HEK293 (cell line): ENCODE measurements around the gene LY6G5B.

Source experiments
- OSR2 ChIP-seq: fragments of 450-650 bp; formaldehyde crosslinking; IDR thresholded peaks from 2 replicates; pipeline ENCODE4 v1.5.1; 2016; ENCODE audit warnings: missing biosample characterization, missing genetic modification characterization
- ZFP41 ChIP-seq: fragments of 450-650 bp; formaldehyde crosslinking; IDR thresholded peaks from 2 replicates; pipeline ENCODE4 v1.5.1; 2016; ENCODE audit warnings: missing biosample characterization, missing genetic modification characterization, borderline replicate concordance
- ZNF585B ChIP-seq: fragments of 450-650 bp; formaldehyde crosslinking; IDR thresholded peaks from 2 replicates; pipeline ENCODE4 v1.5.1; 2016; ENCODE audit warnings: missing biosample characterization, missing genetic modification characterization
- ZNF776 ChIP-seq: fragments of 450-650 bp; formaldehyde crosslinking; IDR thresholded peaks from 2 replicates; pipeline ENCODE4 v1.5.0; 2017; ENCODE audit warnings: missing biosample characterization, missing genetic modification characterization, borderline replicate concordance
- ZNF843 ChIP-seq: fragments of 450-650 bp; formaldehyde crosslinking; IDR thresholded peaks from 2 replicates; pipeline ENCODE4 v1.5.1; 2016; ENCODE audit warnings: missing biosample characterization, missing genetic modification characterization
- TF ChIP-seq, protein P1 (sequence below): fragments of 450-650 bp; formaldehyde crosslinking; IDR thresholded peaks from 2 replicates; pipeline ENCODE4 v1.5.1; 2016; ENCODE audit warnings: missing biosample characterization, missing genetic modification characterization, low read depth
- TF ChIP-seq, protein P2 (sequence below): fragments of 450-650 bp; formaldehyde crosslinking; IDR thresholded peaks from 2 replicates; pipeline ENCODE4 v1.5.1; 2016; ENCODE audit warnings: missing biosample characterization, missing genetic modification characterization

DNA sequence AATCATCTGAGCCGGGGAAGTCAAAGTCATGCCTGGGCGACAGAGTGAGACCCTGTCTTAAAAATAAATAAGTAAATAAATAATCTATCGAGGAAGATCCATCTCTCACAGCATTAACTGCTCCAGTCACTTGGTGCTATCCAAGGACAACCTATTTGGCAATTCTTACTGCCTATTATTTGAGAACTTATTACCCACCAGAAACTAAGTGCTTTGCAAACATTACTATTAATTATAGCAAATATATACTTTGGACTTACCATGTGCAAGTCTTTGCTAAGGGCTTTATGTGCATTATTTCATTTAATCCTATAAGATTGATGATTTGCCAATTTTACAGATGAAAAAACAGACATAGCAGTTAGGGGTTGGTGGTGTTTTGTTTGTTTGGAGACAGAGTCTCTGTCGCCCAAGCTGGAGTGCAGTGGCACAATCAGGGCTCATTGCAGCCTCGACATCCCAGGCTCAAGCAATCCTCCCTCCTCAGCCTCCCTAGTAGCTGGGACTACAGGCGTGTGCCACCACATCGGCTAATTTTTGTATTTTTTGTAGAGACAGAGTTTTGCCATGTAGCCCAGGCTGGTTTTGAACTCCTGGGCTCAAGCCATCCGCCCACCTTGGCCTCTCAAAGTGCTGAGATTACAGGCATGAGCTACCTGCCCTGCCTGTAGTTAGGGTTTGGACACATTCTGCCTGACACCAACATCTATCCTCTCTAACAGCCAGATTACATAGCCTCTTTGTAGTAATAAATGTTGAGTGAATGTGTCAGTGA lies 15.0 kb upstream of the LY6G5B start:
- TF ChIP-seq, protein P1, sequence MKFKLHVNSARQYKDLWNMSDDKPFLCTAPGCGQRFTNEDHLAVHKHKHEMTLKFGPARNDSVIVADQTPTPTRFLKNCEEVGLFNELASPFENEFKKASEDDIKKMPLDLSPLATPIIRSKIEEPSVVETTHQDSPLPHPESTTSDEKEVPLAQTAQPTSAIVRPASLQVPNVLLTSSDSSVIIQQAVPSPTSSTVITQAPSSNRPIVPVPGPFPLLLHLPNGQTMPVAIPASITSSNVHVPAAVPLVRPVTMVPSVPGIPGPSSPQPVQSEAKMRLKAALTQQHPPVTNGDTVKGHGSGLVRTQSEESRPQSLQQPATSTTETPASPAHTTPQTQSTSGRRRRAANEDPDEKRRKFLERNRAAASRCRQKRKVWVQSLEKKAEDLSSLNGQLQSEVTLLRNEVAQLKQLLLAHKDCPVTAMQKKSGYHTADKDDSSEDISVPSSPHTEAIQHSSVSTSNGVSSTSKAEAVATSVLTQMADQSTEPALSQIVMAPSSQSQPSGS (tag by site-specific recombination), result no peak
- TF ChIP-seq OSR2 (tag by site-specific recombination), result no peak
- TF ChIP-seq, protein P2, sequence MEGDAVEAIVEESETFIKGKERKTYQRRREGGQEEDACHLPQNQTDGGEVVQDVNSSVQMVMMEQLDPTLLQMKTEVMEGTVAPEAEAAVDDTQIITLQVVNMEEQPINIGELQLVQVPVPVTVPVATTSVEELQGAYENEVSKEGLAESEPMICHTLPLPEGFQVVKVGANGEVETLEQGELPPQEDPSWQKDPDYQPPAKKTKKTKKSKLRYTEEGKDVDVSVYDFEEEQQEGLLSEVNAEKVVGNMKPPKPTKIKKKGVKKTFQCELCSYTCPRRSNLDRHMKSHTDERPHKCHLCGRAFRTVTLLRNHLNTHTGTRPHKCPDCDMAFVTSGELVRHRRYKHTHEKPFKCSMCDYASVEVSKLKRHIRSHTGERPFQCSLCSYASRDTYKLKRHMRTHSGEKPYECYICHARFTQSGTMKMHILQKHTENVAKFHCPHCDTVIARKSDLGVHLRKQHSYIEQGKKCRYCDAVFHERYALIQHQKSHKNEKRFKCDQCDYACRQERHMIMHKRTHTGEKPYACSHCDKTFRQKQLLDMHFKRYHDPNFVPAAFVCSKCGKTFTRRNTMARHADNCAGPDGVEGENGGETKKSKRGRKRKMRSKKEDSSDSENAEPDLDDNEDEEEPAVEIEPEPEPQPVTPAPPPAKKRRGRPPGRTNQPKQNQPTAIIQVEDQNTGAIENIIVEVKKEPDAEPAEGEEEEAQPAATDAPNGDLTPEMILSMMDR (tag by site-specific recombination), result no peak
- no peak for TF ChIP-seq ZNF585B
- no peak for TF ChIP-seq ZNF776 (tag by site-specific recombination)
- TF ChIP-seq ZNF843, result no peak
- TF ChIP-seq ZFP41 (tag by site-specific recombination), result no peak
